ENCODE data around the gene CXCL16. TPM values are rescaled to one million over a fixed set of nuclear protein-coding genes. Genes with fewer than 3 reads are reported as not detected.
A peak's percentile ranks its signal among the peaks of the same experiment; 100 is the strongest.

Gene CXCL16
- total and polyA plus RNA-seq, 2 of the 13 experiments (the other 11 are each of a cell fraction or from before 2014, with no cell fraction given): 9.4 to 101 TPM

DNA sequence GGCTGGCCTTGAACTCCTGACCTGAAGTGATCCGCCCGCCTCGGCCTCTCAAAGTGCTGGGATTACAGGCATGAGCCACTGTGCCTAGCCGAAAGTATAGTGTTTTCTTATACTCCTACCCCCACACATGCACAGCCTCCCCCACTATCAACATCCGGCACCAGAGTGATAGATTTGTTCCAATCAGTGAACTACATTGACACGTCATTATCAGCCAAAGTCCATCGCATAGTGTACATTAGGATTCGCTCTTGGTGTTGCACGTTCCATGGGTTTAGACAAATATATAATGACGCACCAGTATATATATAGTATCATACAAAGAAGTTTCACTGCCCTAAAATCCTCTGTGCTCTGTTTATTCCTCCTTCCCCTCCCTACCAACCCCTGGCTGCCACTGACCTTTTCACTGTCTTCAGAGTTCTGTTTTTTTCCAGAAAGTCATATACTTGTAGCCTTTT is 20.1 kb upstream of the CXCL16 start (continued):
- TF ChIP-seq GMEB2 (CRISPR knock-in tag; IDR thresholded peaks at IDR 0.05; ENCODE audit: low read depth) (no peak), ZNF616 (CRISPR knock-in tag; IDR thresholded peaks at IDR 0.05; ENCODE audit: low read depth) (no peak), SMYD3 (CRISPR knock-in tag; IDR thresholded peaks at IDR 0.05) (peak; percentile 81), ZNF512B (CRISPR knock-in tag; IDR thresholded peaks at IDR 0.05; ENCODE audit: borderline replicate concordance) (no peak), SOX6 (IDR thresholded peaks at IDR 0.05) (no peak), SOX6 (CRISPR knock-in tag; IDR thresholded peaks at IDR 0.05) (peak; percentile 92), ZNF883 (CRISPR knock-in tag; IDR thresholded peaks at IDR 0.05; ENCODE audit: not compliant biosample characterization) (no peak), JDP2 (CRISPR knock-in tag; IDR thresholded peaks at IDR 0.05; ENCODE audit: borderline replicate concordance) (no peak), ZIK1 (CRISPR knock-in tag; IDR thresholded peaks at IDR 0.05; ENCODE audit: borderline replicate concordance, low read depth) (no peak), ZNF652 (CRISPR knock-in tag; IDR thresholded peaks at IDR 0.05; ENCODE audit: borderline replicate concordance, low read depth) (0 out of 2 replicates have a peak, but pooled peaks have one; percentile 40), ATM (IDR thresholded peaks at IDR 0.05; ENCODE audit: borderline replicate concordance) (no peak), PRPF4 (IDR thresholded peaks at IDR 0.05; ENCODE audit: low read depth, low read length, poor library complexity, severe bottlenecking) (peak; percentile 88), ZNF773 (CRISPR knock-in tag; IDR thresholded peaks at IDR 0.05; ENCODE audit: borderline replicate concordance) (no peak), MED8 (CRISPR knock-in tag; IDR thresholded peaks at IDR 0.05; ENCODE audit: insufficient replicate concordance) (no peak), MXD1 (CRISPR knock-in tag; IDR thresholded peaks at IDR 0.05) (no peak), ZNF205 (CRISPR knock-in tag; IDR thresholded peaks at IDR 0.05) (peak; percentile 85; the same call in 1 of the 2 replicates)
- TF ChIP-seq, protein P1, sequence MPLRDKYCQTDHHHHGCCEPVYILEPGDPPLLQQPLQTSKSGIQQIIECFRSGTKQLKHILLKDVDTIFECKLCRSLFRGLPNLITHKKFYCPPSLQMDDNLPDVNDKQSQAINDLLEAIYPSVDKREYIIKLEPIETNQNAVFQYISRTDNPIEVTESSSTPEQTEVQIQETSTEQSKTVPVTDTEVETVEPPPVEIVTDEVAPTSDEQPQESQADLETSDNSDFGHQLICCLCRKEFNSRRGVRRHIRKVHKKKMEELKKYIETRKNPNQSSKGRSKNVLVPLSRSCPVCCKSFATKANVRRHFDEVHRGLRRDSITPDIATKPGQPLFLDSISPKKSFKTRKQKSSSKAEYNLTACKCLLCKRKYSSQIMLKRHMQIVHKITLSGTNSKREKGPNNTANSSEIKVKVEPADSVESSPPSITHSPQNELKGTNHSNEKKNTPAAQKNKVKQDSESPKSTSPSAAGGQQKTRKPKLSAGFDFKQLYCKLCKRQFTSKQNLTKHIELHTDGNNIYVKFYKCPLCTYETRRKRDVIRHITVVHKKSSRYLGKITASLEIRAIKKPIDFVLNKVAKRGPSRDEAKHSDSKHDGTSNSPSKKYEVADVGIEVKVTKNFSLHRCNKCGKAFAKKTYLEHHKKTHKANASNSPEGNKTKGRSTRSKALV (CRISPR knock-in tag; IDR thresholded peaks at IDR 0.05): no peak

Data from HepG2 (cell line).